ENCODE measurements around the gene MAP3K4. TPM values are rescaled to one million over a fixed set of nuclear protein-coding genes. Genes with fewer than 3 reads are reported as not detected.
A peak's percentile ranks its signal among the peaks of the same experiment; 100 is the strongest.

MAP3K4 gene
- total RNA-seq, 2 donors from 2014 or later: 32.1 to 42.2 TPM

- intact Hi-C loops (cut with DNase I): no loop called here
- H3K9ac ChIP-seq (ENCODE audit: low read depth in 2 of 2, low read length in 2 of 2): no peak overlapping the region
- DNase-seq: no peak
These were observed 149.6 kb downstream of the MAP3K4 start for GRCh38 chr6:161141173-161141572.

GRCh38 chr6:161142957-161143296 is 151.4 kb downstream of the MAP3K4 start:
- no peak overlapping the region for H3K27ac ChIP-seq
- H3K9me3 ChIP-seq: no peaks in the 10 kb centered on the region
- no peaks in the 10 kb centered on the region for H3K27me3 ChIP-seq
- H3K4me1 ChIP-seq: no peaks in the 10 kb centered on the region
- DNase-seq: no peak
- H3K36me3 ChIP-seq: no peaks in the 10 kb centered on the region
- H3K4me3 ChIP-seq: no peak overlapping the region
- H3K9ac ChIP-seq (ENCODE audit: low read depth in 2 of 2, low read length in 2 of 2): no peak overlapping the region
- TF ChIP-seq CTCF (IDR thresholded peaks at IDR 0.05): no peak
- intact Hi-C loops (cut with DNase I): no loop called here

More at GRCh38 chr6:161141173-161141572, 149.6 kb downstream of the MAP3K4 start:
- Histone ChIP-seq H3K27me3 (no peaks in the 10 kb centered on the region), H3K4me3 (no peak overlapping the region), H3K27ac (no peak overlapping the region), H3K36me3 (no peaks in the 10 kb centered on the region), H3K4me1 (no peaks in the 10 kb centered on the region), H3K9me3 (no peaks in the 10 kb centered on the region)
- no peak for TF ChIP-seq CTCF (IDR thresholded peaks at IDR 0.05)

GRCh38 chr6:161143663-161144430 is 152.3 kb downstream of the MAP3K4 start:
- DNase-seq: peak; percentile 1
- H3K4me1 ChIP-seq: no peaks in the 10 kb centered on the region
- intact Hi-C loops (cut with DNase I): no loop called here
- H3K27ac ChIP-seq: no peak overlapping the region
- no peaks in the 10 kb centered on the region for H3K9me3 ChIP-seq
- TF ChIP-seq CTCF (IDR thresholded peaks at IDR 0.05): no peak
- no peaks in the 10 kb centered on the region for H3K27me3 ChIP-seq
- H3K9ac ChIP-seq (ENCODE audit: low read depth in 2 of 2, low read length in 2 of 2): no peak overlapping the region
- H3K4me3 ChIP-seq: no peak overlapping the region
- no peaks in the 10 kb centered on the region for H3K36me3 ChIP-seq

GRCh38 chr6:161150136-161150535 is 158.6 kb downstream of the MAP3K4 start:
- Histone ChIP-seq H3K4me3 (no peak overlapping the region), H3K9me3 (no peaks in the 10 kb centered on the region), H3K27ac (no peak overlapping the region), H3K4me1 (no peaks in the 10 kb centered on the region), H3K9ac (ENCODE audit: low read depth in 2 of 2, low read length in 2 of 2) (no peak overlapping the region), H3K27me3 (no peaks in the 10 kb centered on the region), H3K36me3 (no peaks in the 10 kb centered on the region)
- no peak for TF ChIP-seq CTCF (IDR thresholded peaks at IDR 0.05)
- no peak for DNase-seq
- intact Hi-C loops (cut with DNase I): loop anchor here (5.0 kb wide), 1 partner anchor 222 kb away; no protein-coding TSS in a partner anchor

- intact Hi-C loops (cut with DNase I): loop anchor here (5.0 kb wide), 1 partner anchor 222 kb away; no protein-coding TSS in a partner anchor
- no peaks in the 10 kb centered on the region for H3K36me3 ChIP-seq
- H3K9me3 ChIP-seq: no peaks in the 10 kb centered on the region
- no peaks in the 10 kb centered on the region for H3K4me1 ChIP-seq
- H3K27ac ChIP-seq: no peak overlapping the region
- no peak for TF ChIP-seq CTCF (IDR thresholded peaks at IDR 0.05)
- no peak overlapping the region for H3K9ac ChIP-seq (ENCODE audit: low read depth in 2 of 2, low read length in 2 of 2)
- no peak for DNase-seq
- H3K27me3 ChIP-seq: no peaks in the 10 kb centered on the region
- H3K4me3 ChIP-seq: no peak overlapping the region
These were observed 159.0 kb downstream of the MAP3K4 start for GRCh38 chr6:161150566-161150965.

Data from colonic mucosa (tissue), 4 donors.